Measurements from ENCODE around the gene MAP3K10.

DNA sequence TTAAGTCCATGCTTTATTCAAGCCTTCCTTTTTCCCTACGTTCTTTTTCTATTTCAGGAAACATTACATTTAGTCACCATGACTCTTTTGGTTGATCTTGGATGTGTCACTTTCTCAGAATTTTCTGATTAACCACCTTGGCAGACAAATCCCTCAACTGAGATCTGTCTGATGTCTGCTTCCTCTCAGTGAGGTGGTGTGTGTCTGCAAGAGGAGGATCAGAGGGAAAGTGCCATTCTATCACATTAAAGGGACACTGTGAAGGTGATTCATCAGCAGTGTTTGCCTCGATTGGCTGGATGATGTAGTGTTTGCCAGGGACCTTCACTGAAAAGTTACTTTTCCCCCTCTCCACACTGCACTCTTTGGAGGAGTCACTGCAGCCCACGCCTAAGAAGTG is 38.3 kb downstream of the MAP3K10 start:
- TF ChIP-seq, protein P1, sequence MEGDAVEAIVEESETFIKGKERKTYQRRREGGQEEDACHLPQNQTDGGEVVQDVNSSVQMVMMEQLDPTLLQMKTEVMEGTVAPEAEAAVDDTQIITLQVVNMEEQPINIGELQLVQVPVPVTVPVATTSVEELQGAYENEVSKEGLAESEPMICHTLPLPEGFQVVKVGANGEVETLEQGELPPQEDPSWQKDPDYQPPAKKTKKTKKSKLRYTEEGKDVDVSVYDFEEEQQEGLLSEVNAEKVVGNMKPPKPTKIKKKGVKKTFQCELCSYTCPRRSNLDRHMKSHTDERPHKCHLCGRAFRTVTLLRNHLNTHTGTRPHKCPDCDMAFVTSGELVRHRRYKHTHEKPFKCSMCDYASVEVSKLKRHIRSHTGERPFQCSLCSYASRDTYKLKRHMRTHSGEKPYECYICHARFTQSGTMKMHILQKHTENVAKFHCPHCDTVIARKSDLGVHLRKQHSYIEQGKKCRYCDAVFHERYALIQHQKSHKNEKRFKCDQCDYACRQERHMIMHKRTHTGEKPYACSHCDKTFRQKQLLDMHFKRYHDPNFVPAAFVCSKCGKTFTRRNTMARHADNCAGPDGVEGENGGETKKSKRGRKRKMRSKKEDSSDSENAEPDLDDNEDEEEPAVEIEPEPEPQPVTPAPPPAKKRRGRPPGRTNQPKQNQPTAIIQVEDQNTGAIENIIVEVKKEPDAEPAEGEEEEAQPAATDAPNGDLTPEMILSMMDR (conservative IDR thresholded peaks at IDR 0.05): no peak
- TF ChIP-seq EZH2 (IDR thresholded peaks at IDR 0.05; ENCODE audit: low read depth): no peak
